ENCODE results near the gene ADGRG1. TPM values are rescaled to one million over a fixed set of nuclear protein-coding genes. Genes with fewer than 3 reads are reported as not detected.
A peak's percentile ranks its signal among the peaks of the same experiment; 100 is the strongest.

The ADGRG1 gene
- total and polyA plus RNA-seq, 7 donors, result 5.0 to 36.3 (median 7.7) TPM

GRCh38 chr16:57618296-57619132 is 9.9 kb upstream of the ADGRG1 start:
- H3K36me3 ChIP-seq, result no peaks in the 10 kb centered on the region
- TF ChIP-seq POLR2AphosphoS5 (IDR thresholded peaks at IDR 0.05) (no peak), CTCF (IDR thresholded peaks at IDR 0.05) (no peak)
- no peak overlapping the region for H3K27ac ChIP-seq
- DNase-seq, result peak; percentile 43
- 81 to 87% methylated on average over 19 of the region's 19 CpGs for WGBS, 2 donors
- intact Hi-C loops (cut with DNase I), result no loop called here
- peaks cover 0 to 5% (median 0%) of the 10 kb centered on the region in 4 donors for H3K4me1 ChIP-seq
- H3K4me3 ChIP-seq, result no peak overlapping the region
- H3K27me3 ChIP-seq, result no peaks in the 10 kb centered on the region
- no peaks in the 10 kb centered on the region for H3K9me3 ChIP-seq

- WGBS, 2 donors, result 43 to 78% methylated on average over 8 of the region's 8 CpGs
- H3K27me3 ChIP-seq, result no peaks in the 10 kb centered on the region
- no peaks in the 10 kb centered on the region for H3K36me3 ChIP-seq
- no peak overlapping the region for H3K27ac ChIP-seq
- H3K4me3 ChIP-seq, result no peak overlapping the region
- peak; percentile 55 for DNase-seq
- H3K4me1 ChIP-seq, result peaks cover 0 to 5% (median 0%) of the 10 kb centered on the region in 4 donors
- intact Hi-C loops (cut with DNase I), result no loop called here
- no peaks in the 10 kb centered on the region for H3K9me3 ChIP-seq
- TF ChIP-seq CTCF (IDR thresholded peaks at IDR 0.05), result no peak
- TF ChIP-seq POLR2AphosphoS5 (IDR thresholded peaks at IDR 0.05), result no peak
- TF ChIP-seq EP300 (IDR thresholded peaks at IDR 0.05), result no peak
- no peak for TF ChIP-seq POLR2A (IDR thresholded peaks at IDR 0.05)
Observed at GRCh38 chr16:57619133-57619605, 9.3 kb upstream of the ADGRG1 start.

GRCh38 chr16:57619606-57620334 is 8.7 kb upstream of the ADGRG1 start:
- peaks cover 0 to 5% (median 0%) of the 10 kb centered on the region in 4 donors for H3K4me1 ChIP-seq
- no peaks in the 10 kb centered on the region for H3K9me3 ChIP-seq
- 20 to 63% methylated on average over 16 of the region's 16 CpGs for WGBS, 2 donors
- H3K27me3 ChIP-seq, result no peaks in the 10 kb centered on the region
- no peak overlapping the region for H3K4me3 ChIP-seq
- TF ChIP-seq POLR2A (IDR thresholded peaks at IDR 0.05) (peak in 1 of 2 donors; percentile 16), CTCF (IDR thresholded peaks at IDR 0.05) (no peak), EP300 (IDR thresholded peaks at IDR 0.05) (no peak)
- no peak overlapping the region for H3K27ac ChIP-seq
- intact Hi-C loops (cut with DNase I), result no loop called here
- no peaks in the 10 kb centered on the region for H3K36me3 ChIP-seq
- DNase-seq, result peak; percentile 35

GRCh38 chr16:57620335-57621231 is 7.8 kb upstream of the ADGRG1 start:
- Histone ChIP-seq H3K4me1 (peaks cover 0 to 5% (median 0%) of the 10 kb centered on the region in 4 donors), H3K4me3 (no peak overlapping the region), H3K36me3 (no peaks in the 10 kb centered on the region), H3K9me3 (no peaks in the 10 kb centered on the region), H3K27ac (no peak overlapping the region), H3K27me3 (no peaks in the 10 kb centered on the region)
- TF ChIP-seq EP300 (IDR thresholded peaks at IDR 0.05), result no peak
- TF ChIP-seq CTCF (IDR thresholded peaks at IDR 0.05), result no peak
- 15 to 66% methylated on average over 27 of the region's 27 CpGs for WGBS, 2 donors
- intact Hi-C loops (cut with DNase I), result no loop called here
- peak; percentile 49 for DNase-seq
